Stimulated activated CD8-positive, alpha-beta memory T cell treated with anti-CD3 and anti-CD28 coated beads, Interleukin-12 subunit alpha, Interleukin-12 subunit beta, amount 100 ng/mL, for 1 hour (primary cell): Measurements from ENCODE around the gene MAGI1.

Experiments
- DNase-seq: peaks from one replicate; pipeline ENCODE4 v3.0.0-alpha.2; 2020; ENCODE audit warnings: low read depth

The MAGI1 gene

GRCh38 chr3:65706776-65707568 lies 331.7 kb downstream of the MAGI1 start:
- no peak for DNase-seq

- DNase-seq: no peak
Measured at GRCh38 chr3:65706301-65706700, 332.4 kb downstream of the MAGI1 start.

GRCh38 chr3:65703820-65704219 lies 334.9 kb downstream of the MAGI1 start:
- DNase-seq: no peak

- DNase-seq: no peak
Measured at GRCh38 chr3:65703026-65703425, 335.7 kb downstream of the MAGI1 start.

GRCh38 chr3:65702202-65702601 lies 336.5 kb downstream of the MAGI1 start:
- no peak for DNase-seq

- no peak for DNase-seq
Measured at GRCh38 chr3:65701516-65701915, 337.2 kb downstream of the MAGI1 start.

- DNase-seq: no peak
Measured at GRCh38 chr3:65689436-65689835, 349.3 kb downstream of the MAGI1 start.

GRCh38 chr3:65687741-65688140 lies 351.0 kb downstream of the MAGI1 start:
- DNase-seq: no peak

GRCh38 chr3:65685621-65686235 lies 353.0 kb downstream of the MAGI1 start:
- no peak for DNase-seq

GRCh38 chr3:65678516-65678915 lies 360.2 kb downstream of the MAGI1 start:
- DNase-seq: no peak

GRCh38 chr3:65677486-65678010 lies 361.2 kb downstream of the MAGI1 start:
- no peak for DNase-seq

GRCh38 chr3:65676580-65676979 lies 362.1 kb downstream of the MAGI1 start:
- DNase-seq: no peak

- DNase-seq: no peak
Measured at GRCh38 chr3:65675011-65675410, 363.7 kb downstream of the MAGI1 start.

- no peak for DNase-seq
Measured at GRCh38 chr3:65674226-65674625, 364.5 kb downstream of the MAGI1 start.

GRCh38 chr3:65672871-65673815 lies 365.6 kb downstream of the MAGI1 start:
- no peak for DNase-seq

- DNase-seq: no peak
Measured at GRCh38 chr3:65672061-65672460, 366.7 kb downstream of the MAGI1 start.

- no peak for DNase-seq
Measured at GRCh38 chr3:65671004-65671403, 367.7 kb downstream of the MAGI1 start.

GRCh38 chr3:65669163-65669875 lies 369.4 kb downstream of the MAGI1 start:
- DNase-seq: no peak

- DNase-seq: no peak
Measured at GRCh38 chr3:65667963-65668362, 370.8 kb downstream of the MAGI1 start.

- DNase-seq: no peak
Measured at GRCh38 chr3:65666448-65667091, 372.1 kb downstream of the MAGI1 start.

GRCh38 chr3:65665915-65666314 lies 372.8 kb downstream of the MAGI1 start:
- DNase-seq: no peak
